Measurements from ENCODE around the gene MYRIP.
"Not testable (repeated sequence)": the region's sequence is repeated elsewhere in the genome, so short reads cannot be mapped to it uniquely, and the experiment has no call there.

Gene MYRIP

GRCh38 chr3:40096661-40097111, 287.3 kb downstream of the MYRIP start:
- DNase-seq: no peak

DNA sequence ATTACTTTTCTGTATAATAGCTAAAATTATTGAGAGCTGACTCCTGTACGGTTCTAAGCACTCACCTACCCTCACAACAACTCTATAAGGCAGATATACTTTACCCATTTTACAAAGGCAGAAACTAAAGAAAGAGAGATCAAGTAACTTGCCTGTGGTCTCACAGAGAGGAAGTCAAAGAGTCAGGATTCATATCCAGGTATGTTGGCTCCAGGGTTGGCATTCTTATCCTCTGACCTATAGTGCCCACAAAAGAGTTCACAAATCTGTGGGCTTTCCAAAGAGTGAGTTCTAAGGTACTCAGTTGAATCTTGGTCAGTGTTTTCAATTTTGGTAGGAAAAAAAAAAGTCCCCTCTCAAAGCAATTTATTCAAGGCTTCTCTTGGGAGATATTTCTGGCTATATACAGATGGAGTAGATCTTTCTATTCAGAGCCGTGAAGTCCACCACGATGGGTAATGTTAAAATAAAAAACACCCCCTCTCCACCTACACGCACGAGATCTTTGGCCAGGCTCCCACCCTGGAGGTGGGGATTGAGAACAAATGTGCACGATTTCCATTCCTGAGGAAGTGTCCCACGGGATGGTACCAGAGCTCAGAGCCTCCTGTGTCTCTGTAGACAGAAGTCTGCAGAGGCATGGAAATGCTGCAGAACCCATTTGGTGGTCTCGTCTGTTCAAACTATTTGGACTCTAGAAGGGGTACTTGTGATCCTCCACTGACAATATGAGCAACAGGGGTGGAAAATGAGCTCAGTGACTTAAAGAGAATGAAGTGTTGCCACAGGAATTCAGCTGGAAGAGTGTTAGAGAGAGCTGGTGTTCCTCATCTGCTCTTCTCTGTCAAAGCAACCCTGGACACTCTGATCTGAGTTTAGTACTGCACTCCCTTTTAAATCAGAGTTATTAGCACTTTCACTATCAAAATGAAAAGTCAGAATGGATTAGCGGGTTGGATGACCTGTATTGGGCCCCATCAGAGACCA, 288.0 kb downstream of the MYRIP start:
- no peak for DNase-seq

GRCh38 chr3:40098261-40098759, 288.9 kb downstream of the MYRIP start:
- no peak for DNase-seq

- no peak for DNase-seq
These were observed 290.5 kb downstream of the MYRIP start for GRCh38 chr3:40099871-40100270.

GRCh38 chr3:40102182-40102581, 292.8 kb downstream of the MYRIP start:
- no peak for DNase-seq

DNA sequence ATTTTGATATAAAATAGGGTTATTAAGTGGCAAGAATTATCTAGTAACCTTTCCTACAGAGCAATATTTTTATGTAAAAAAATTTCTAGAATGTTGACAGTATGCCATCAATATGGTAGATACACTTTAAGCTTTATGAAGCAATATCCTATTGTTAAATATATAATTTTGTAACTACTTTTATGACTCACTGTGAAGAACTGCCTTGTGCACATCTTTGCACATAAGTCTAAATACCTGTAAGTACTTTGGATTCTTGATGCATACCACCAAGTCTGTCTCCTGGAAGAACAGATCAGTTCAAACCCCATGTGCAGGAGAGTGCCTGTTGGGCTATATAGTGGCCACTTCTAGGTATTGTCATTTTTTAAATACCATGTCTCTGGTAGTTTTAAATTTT, 294.4 kb downstream of the MYRIP start:
- no peak for DNase-seq

DNA sequence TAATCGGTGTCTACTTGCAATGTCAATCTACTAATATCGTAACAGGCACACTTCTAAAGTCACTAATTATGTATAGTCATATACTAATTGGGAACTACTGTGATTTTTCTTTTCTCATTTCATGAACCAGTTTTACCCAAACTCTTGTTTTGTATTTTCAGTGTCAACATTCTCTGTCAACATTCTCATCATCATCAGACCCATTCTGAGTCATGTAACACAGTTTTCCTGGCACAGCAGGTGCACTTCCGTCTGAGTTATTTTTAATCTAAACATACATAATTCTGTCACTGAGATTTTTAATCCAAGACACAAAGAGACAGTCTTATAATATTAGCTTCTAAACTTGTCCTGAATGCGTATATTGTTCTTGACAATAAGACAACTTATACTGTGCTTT, 295.0 kb downstream of the MYRIP start:
- DNase-seq: no peak

GRCh38 chr3:40108643-40109042, 299.2 kb downstream of the MYRIP start:
- DNase-seq: no peak

- no peak for DNase-seq
These were observed 300.5 kb downstream of the MYRIP start for GRCh38 chr3:40109641-40110490.

DNA sequence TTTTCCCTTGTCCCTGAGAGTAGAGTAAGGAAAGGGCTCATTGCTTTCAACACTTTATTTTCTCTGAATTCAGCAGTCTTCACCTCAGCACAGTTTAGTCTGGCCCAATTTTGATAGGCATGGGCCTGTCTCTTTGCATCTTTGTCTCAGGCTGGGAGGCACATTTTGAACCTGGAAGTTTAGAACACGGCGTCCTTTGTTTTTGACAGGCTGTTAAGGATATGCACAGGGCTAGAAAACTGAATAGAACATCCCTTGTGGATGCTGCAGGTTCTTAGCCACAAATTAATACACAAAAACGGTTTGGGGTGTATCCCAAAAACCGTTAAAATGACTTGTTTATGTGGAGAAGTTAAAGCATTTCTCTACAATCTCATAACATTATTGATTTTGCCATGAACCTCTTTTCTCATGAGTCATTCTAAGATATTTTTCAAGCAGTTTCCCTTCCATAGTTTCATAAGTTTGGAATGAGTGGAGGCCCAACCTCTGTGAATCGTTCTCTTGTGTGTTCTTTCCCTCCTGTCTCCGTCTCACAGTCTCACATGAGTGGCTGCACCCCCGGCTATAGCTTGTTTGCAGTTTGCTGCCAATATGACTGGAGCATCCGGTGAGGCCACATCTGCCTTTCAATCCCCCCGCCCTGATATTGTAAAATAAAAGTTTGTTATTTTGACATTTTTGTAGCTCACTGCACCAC, 307.2 kb downstream of the MYRIP start:
- DNase-seq: no peak

DNA sequence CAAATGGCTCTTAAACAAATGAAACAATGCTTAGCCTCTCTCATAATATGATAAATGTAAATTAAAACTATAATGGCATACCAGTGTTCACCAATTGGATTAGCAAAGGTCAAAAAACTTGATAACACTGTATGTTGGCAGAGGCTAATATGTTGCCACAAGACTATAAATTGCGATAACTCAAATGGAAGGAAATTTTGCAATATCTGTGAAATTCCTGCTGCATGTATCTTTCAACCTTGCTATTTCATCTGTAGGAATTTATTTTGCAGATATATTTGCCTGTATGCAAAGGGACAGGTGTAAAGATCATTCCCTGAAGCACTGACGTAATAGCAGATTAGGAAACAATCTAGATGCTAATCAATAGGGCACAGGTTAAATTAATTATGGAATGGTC, 308.7 kb downstream of the MYRIP start:
- no peak for DNase-seq

GRCh38 chr3:40120067-40120692, 310.8 kb downstream of the MYRIP start:
- DNase-seq: no peak

GRCh38 chr3:40120806-40121205, 311.4 kb downstream of the MYRIP start:
- DNase-seq: no peak

DNA sequence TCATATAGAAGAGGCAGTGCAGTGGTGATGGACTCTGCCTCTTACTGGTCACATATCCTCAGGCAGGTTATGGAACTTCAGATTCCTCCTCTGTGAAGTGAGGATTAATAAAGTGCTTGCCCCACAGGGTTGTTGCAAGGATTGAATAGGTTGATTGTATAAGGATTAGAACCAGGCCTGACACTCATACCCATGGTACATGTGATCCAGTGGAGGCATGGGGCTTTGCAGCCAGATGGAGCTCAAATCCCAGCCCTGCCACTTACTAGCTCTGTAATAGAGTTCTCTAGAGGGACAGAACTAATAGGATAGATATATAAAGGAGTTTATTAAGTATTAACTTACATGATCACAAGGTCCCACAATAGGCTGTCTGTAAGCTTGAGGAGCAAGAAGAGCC, 315.5 kb downstream of the MYRIP start:
- no peak for DNase-seq

GRCh38 chr3:40128166-40128565, 318.8 kb downstream of the MYRIP start:
- DNase-seq: no peak

DNA sequence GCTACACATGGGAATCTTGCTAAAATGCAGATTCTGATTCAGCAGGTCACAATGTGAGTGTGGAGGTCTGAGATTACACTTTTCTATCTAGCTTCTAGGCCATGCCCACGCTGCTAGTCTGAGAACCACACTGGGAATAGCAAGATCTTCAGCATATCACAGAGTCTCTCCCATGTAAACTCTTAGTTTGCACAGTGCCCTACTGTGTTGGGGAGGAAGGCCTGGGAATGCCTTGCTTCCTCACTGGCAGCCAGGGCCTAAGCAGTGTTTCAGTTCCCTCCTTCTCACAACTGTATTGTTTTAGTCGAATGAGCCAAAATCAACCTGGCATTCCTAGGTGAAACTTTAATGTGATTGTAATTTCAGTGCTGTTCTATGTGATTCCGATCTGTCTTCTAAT, 320.1 kb downstream of the MYRIP start:
- no peak for DNase-seq

GRCh38 chr3:40129981-40130380, 320.6 kb downstream of the MYRIP start:
- no peak for DNase-seq

- no peak for DNase-seq
These were observed 321.3 kb downstream of the MYRIP start for GRCh38 chr3:40130721-40131120.

GRCh38 chr3:40133886-40134575, 324.6 kb downstream of the MYRIP start:
- not testable (repeated sequence) for DNase-seq

GRCh38 chr3:40137591-40138295, 328.3 kb downstream of the MYRIP start:
- DNase-seq: no peak
